Gastroesophageal sphincter (tissue), 4 donors: ENCODE results near the gene ATP10A. TPM values are rescaled to one million over a fixed set of nuclear protein-coding genes. Genes with fewer than 3 reads are reported as not detected.

Experiments
- ATAC-seq: fragments of 150-250 bp; one replicate; pipeline ENCODE4 v1.9.1; 2016; ENCODE audit warnings: mild to moderate bottlenecking, moderate library complexity
- H3K27ac ChIP-seq, 4 donors: fragments of 200-600 bp; sonication (generic) in 3 of 4; 1 replicate in 3 of 4; 2 replicates in 1 of 4; pipeline ENCODE4 v1.5.1; 2016 to 2019
- H3K27me3 ChIP-seq: fragments of 200-600 bp; sonication (generic); one replicate; pipeline ENCODE4 v1.5.1; 2019
- H3K36me3 ChIP-seq, 2 donors: fragments of 200-600 bp; sonication (generic); one replicate each; pipeline ENCODE4 v1.5.1; 2019; ENCODE audit warnings: control low read depth in 1 of 2
- H3K4me1 ChIP-seq, 3 donors: fragments of 200-600 bp; sonication (generic); 1 replicate in 2 of 3; 2 replicates in 1 of 3; pipeline ENCODE4 v1.5.1; 2016 to 2019; ENCODE audit warnings: control low read depth in 2 of 3
- H3K4me3 ChIP-seq, 2 donors: fragments of 200-600 bp; sonication (generic); one replicate each; pipeline ENCODE4 v1.5.1; 2019; ENCODE audit warnings: mild to moderate bottlenecking in 1 of 2, moderate library complexity in 1 of 2
- H3K9me3 ChIP-seq, 3 donors: fragments of 200-600 bp; sonication (generic); one replicate each; pipeline ENCODE4 v1.5.1; 2017 to 2019; ENCODE audit warnings: control low read depth in 2 of 3
- EP300 ChIP-seq: sonication (generic); formaldehyde crosslinking; IDR thresholded peaks from one replicate; pipeline ENCODE4 v1.6.1; 2017; ENCODE audit warnings: antibody characterized with exemption, mild to moderate bottlenecking
- POLR2A ChIP-seq, 2 donors: fragments of 450-650 bp; IDR thresholded peaks; one replicate each; pipeline ENCODE4 v1.6.1; 2017; ENCODE audit warnings: antibody characterized with exemption in 2 of 2, mild to moderate bottlenecking in 2 of 2, moderate library complexity in 1 of 2
- POLR2AphosphoS5 ChIP-seq: sonication (generic); formaldehyde crosslinking; IDR thresholded peaks from one replicate; pipeline ENCODE4 v1.6.1; 2017; ENCODE audit warnings: antibody characterized with exemption
- WGBS, 2 donors: methylation state at CpG; one replicate each; pipeline ENCODE4 v1.1.5; 2018; ENCODE audit warnings: low coverage in 1 of 2; 5-methylcytosine and 5-hydroxymethylcytosine counted together
- total RNA-seq, 4 donors: library from RNA; depleted of rRNA; stranded (reverse); fragments of >200 nt; gene quantifications; one replicate each; pipeline ENCODE4 v1.1.0, GENCODE V29; 2016
- TF ChIP-seq, protein P1 (sequence below), 4 experiments: fragments of 200-600 bp in 2 of 4; fragments of 450-650 bp in 2 of 4; sonication (generic) in 1 of 4; IDR thresholded peaks; one replicate each; pipeline ENCODE4 v1.5.1; 2017 to 2019; ENCODE audit warnings: antibody characterized with exemption in 4 of 4, mild to moderate bottlenecking in 2 of 4, moderate library complexity in 2 of 4

Gene ATP10A
- total RNA-seq, 4 donors from 2014 or later = 22.9 to 41.8 (median 24.6) TPM

GRCh38 chr15:25725758-25726157 is 137.4 kb downstream of the ATP10A start:
- no peaks in the 10 kb centered on the region for H3K9me3 ChIP-seq
- no peaks in the 10 kb centered on the region for H3K27me3 ChIP-seq
- TF ChIP-seq POLR2A (IDR thresholded peaks at IDR 0.05) = no peak
- TF ChIP-seq, protein P1, sequence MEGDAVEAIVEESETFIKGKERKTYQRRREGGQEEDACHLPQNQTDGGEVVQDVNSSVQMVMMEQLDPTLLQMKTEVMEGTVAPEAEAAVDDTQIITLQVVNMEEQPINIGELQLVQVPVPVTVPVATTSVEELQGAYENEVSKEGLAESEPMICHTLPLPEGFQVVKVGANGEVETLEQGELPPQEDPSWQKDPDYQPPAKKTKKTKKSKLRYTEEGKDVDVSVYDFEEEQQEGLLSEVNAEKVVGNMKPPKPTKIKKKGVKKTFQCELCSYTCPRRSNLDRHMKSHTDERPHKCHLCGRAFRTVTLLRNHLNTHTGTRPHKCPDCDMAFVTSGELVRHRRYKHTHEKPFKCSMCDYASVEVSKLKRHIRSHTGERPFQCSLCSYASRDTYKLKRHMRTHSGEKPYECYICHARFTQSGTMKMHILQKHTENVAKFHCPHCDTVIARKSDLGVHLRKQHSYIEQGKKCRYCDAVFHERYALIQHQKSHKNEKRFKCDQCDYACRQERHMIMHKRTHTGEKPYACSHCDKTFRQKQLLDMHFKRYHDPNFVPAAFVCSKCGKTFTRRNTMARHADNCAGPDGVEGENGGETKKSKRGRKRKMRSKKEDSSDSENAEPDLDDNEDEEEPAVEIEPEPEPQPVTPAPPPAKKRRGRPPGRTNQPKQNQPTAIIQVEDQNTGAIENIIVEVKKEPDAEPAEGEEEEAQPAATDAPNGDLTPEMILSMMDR (IDR thresholded peaks at IDR 0.05) = no peak
- TF ChIP-seq POLR2AphosphoS5 = no peak
- TF ChIP-seq EP300 = no peak
- ATAC-seq = no peak
- WGBS, 2 donors = 96 to 100% methylated on average over 3 of the region's 14 CpGs
- H3K4me1 ChIP-seq = peaks cover 0 to 15% (median 0%) of the 10 kb centered on the region in 3 donors
- no peak overlapping the region for H3K27ac ChIP-seq
- H3K4me3 ChIP-seq = no peak overlapping the region
- H3K36me3 ChIP-seq = peaks cover 0 to 51% of the 10 kb centered on the region in 2 donors

- peaks cover 0 to 18% (median 0%) of the 10 kb centered on the region in 3 donors for H3K4me1 ChIP-seq
- TF ChIP-seq POLR2A (IDR thresholded peaks at IDR 0.05) (no peak), EP300 (no peak), POLR2AphosphoS5 (no peak)
- TF ChIP-seq, protein P1 (IDR thresholded peaks at IDR 0.05) = no peak
Measured at GRCh38 chr15:25724899-25725298, 138.2 kb downstream of the ATP10A start.

DNA sequence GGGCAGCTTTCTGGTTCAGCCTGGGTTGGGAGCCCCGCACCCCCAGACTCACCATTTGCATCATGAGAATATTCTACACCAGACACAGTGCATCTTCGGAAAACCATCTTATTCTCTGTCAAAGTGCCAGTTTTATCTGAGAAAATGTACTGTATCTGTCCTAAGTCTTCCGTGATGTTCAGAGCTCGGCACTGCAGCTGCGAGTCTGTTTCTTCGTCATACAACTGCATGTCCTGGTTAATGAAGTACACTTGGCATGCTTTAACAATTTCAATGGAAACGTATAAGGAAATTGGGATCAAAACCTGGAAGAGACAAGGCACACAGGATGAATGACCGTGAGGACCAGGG is 141.5 kb downstream of the ATP10A start:
- H3K27me3 ChIP-seq = no peaks in the 10 kb centered on the region
- peaks cover 0 to 28% (median 0%) of the 10 kb centered on the region in 3 donors for H3K4me1 ChIP-seq
- no peak overlapping the region for H3K4me3 ChIP-seq
- 80 to 88% methylated on average over 1 to 6 of the region's 8 CpGs for WGBS, 2 donors
- H3K27ac ChIP-seq = peak overlapping the region in 1 of 4 donors; percentile 57
- no peaks in the 10 kb centered on the region for H3K9me3 ChIP-seq
- TF ChIP-seq POLR2AphosphoS5 = no peak
- TF ChIP-seq, protein P1 (IDR thresholded peaks at IDR 0.05) = no peak
- no peak for TF ChIP-seq POLR2A (IDR thresholded peaks at IDR 0.05)
- no peak for TF ChIP-seq EP300
- H3K36me3 ChIP-seq = peaks cover 0 to 78% of the 10 kb centered on the region in 2 donors
- no peak for ATAC-seq

More at GRCh38 chr15:25724899-25725298, 138.2 kb downstream of the ATP10A start:
- ATAC-seq = no peak
- H3K36me3 ChIP-seq = peaks cover 0 to 59% of the 10 kb centered on the region in 2 donors
- no peak overlapping the region for H3K4me3 ChIP-seq
- H3K27me3 ChIP-seq = no peaks in the 10 kb centered on the region
- no peaks in the 10 kb centered on the region for H3K9me3 ChIP-seq
- no peak overlapping the region for H3K27ac ChIP-seq
- 94% methylated on average over 3 to 7 of the region's 7 CpGs for WGBS, 2 donors

DNA sequence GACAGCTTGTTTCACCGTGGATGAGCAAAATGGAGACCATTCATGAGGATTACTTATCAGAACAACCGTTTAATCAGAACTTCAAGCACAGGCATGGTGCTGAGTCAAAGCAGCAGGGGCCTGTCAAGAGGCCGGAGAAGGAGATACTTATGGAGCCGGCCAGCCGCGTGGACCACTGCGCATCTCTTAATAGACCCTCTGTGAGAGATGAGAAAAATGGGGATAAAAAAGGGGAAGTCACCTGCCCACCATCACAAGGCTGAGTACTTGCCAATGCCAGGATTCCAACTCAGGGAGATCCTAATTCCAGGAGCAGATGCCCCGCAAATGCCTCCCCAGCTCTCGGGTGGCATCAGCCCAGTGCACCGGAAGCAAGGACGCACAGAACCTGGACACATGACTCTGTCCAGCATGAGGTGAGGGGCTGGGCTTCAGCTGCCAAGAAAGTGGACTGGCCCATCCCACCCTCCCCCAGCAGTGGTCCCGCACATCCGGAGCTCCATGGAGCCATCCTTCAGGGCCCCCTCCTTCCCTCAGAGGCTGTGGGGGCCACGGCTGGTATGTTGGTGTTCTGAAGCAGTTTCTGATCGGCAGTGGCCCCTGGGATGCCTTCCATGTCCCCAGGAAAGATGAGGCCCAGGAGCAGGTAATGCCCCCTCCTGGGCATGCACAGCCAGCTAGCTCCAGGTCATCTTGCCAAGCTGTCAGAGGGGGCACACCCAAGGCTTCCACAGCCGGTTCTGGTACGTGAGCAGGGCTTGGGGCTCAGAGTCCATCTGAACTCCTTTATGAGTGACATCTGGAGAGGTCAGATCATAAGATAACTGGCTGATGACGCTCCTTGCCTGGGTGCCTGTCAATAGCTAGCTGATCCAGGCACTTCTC is 143.8 kb downstream of the ATP10A start:
- H3K36me3 ChIP-seq = peaks cover 0 to 67% of the 10 kb centered on the region in 2 donors
- 100% methylated on average over 4 of the region's 18 CpGs; no CpG with 5 or more reads in 1 of the 2 donors for WGBS, 2 donors
- no peak overlapping the region for H3K27ac ChIP-seq
- H3K4me1 ChIP-seq = peaks cover 0 to 28% (median 0%) of the 10 kb centered on the region in 3 donors
- no peaks in the 10 kb centered on the region for H3K27me3 ChIP-seq
- no peak overlapping the region for H3K4me3 ChIP-seq
- H3K9me3 ChIP-seq = no peaks in the 10 kb centered on the region
- ATAC-seq = no peak
- TF ChIP-seq POLR2AphosphoS5 (no peak), EP300 (no peak)
- TF ChIP-seq, protein P1 (IDR thresholded peaks at IDR 0.05) = no peak

GRCh38 chr15:25718597-25718996 is 144.5 kb downstream of the ATP10A start:
- TF ChIP-seq POLR2A (IDR thresholded peaks at IDR 0.05) = no peak
- no peak for TF ChIP-seq EP300
- TF ChIP-seq POLR2AphosphoS5 = no peak
- no CpG with 5 or more reads among the region's 8 CpGs for WGBS, 2 donors
- H3K4me3 ChIP-seq = no peak overlapping the region
- no peaks in the 10 kb centered on the region for H3K27me3 ChIP-seq
- H3K27ac ChIP-seq = no peak overlapping the region
- H3K4me1 ChIP-seq = peaks cover 0 to 28% (median 0%) of the 10 kb centered on the region in 3 donors
- H3K36me3 ChIP-seq = peaks cover 0 to 67% of the 10 kb centered on the region in 2 donors
- ATAC-seq = no peak
- no peaks in the 10 kb centered on the region for H3K9me3 ChIP-seq
